Left renal pelvis (tissue), 4 donors: ENCODE results near the gene PLA2G12A. TPM values are rescaled to one million over a fixed set of nuclear protein-coding genes. Genes with fewer than 3 reads are reported as not detected.

ENCODE experiments used
- DNase-seq, 4 donors: peaks; one replicate each; pipeline ENCODE4 v3.0.0-alpha.2; 2013; ENCODE audit warnings: low read depth in 4 of 4, low spot score in 3 of 4
- polyA plus RNA-seq, 4 donors: library from polyadenylated mRNA; unstranded; fragments of 120-200 nt; gene quantifications; one replicate each; pipeline ENCODE4 v1.2.1, GENCODE V29; 2013; ENCODE audit not compliant: insufficient read length in 4 of 4

Gene PLA2G12A
- 10 to 100 TPM; 24.4 to 34.0 (median 32.1) TPM for polyA plus RNA-seq

DNA sequence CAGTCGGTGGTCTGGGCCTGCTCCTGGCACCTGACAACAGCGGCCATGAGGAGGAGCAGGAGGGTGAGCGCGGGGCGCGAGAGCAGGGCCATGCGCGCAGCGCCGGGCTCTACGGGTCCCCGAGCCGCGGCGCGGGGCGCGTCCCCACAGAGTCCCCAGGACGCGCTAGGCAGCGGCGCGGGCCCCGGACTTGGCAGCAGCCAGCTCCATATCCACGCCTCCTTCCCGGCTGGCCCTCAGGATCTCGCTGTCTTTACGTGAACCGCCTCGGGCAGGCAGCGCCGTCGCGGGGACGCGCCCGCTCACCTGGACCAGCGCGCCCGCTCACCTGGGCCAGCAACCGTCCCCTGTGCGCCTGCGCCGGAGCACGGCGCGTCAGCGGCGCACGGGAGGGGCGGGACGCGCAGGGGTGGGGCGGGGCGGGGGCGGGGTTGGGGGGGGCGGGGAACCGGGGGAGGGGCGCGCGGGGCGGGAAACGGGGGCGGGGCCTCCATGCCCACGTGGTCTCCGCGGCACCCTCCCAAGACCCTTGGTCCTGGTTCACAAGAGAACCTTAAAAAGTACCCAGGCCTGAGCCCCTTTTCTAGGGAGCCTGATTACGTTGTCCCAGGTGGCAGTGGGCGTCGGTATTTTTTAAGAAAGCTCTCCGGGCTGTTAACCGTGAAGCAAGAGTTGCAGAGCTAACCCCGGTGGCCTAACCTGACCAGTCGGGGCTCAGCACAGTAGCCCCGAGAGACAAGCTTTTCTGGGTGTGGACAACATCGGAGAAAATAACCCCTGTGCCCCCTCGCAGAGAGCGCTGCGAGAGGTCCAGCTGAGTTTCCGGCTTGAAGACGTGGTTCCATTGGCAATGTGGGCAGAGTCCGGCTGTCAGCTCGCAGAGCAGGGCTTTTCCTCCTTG lies at the start of gene PLA2G12A:
Gene PLA2G12A, minus strand, starts transcription at position 353 of the 901 bp plus-strand sequence. Its CDS starts 261 bp downstream, at position 92.
- peak; percentile 48 to 67 (median 60) for DNase-seq

DNA sequence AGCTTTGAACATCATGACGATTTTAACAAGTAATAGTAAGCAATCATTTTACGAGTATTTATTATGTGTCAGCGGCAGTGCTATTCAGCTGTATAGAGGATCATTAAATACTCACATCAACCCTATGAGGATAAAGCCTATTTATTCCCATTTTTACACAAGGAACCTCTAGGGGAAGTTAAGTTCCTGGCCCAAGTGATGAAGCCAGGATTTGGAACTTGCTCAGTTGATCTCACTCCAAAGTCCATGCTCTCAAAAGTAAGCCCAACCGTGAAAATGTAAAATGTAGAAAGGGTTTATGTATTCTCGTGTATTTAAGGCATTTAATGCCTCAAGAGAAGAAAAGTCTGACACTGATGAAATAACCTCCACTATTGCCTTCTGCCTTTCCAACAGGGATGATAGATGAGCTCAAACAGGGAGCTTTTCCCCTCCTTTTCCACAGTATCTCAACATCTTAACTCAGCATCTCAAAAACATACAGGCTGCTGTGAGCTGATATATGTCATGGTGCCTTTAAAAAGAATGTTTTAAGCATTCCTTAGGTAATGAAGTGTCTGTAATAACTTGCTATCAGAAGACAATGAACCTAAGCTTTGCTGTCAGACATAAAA lies 35.0 kb upstream of the PLA2G12A start:
- DNase-seq, result no peak

DNA sequence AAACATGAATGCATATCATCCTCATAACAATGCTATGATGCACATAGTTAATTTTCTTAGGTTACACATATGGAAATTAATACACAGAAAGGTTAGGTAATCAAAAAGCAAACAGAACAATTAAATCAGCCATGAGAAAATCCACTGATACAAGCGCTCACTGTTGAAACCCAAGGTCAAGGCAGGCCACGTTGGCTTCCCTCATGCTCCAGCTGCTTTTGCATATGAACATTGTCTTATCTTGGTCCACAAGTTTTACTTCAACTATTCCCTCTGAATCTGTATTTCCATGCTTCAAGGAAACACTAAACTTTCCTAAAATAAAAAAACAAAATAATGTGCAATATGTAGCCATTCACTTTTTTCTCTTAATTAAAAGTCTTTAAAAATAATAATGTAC lies 34.5 kb upstream of the PLA2G12A start:
- DNase-seq, result no peak

DNA sequence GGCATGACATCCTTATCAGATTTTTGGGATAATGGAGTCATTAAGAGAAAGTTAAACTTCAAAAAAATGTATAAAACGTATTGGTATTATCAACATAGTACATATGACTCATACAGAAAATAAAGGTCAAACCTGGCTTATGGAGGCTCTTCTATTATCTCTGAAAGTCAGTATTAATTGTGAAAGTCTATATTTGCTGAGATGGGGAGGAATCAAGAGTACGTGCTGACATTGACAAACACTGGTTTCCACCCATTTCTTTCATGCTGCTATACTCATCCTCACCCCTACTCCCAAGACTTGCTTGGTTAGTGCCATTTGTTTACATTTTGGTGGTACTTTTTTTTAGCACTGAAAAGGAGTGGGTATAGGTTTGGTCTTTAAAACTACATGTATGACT lies 30.8 kb upstream of the PLA2G12A start:
- DNase-seq, result no peak

DNA sequence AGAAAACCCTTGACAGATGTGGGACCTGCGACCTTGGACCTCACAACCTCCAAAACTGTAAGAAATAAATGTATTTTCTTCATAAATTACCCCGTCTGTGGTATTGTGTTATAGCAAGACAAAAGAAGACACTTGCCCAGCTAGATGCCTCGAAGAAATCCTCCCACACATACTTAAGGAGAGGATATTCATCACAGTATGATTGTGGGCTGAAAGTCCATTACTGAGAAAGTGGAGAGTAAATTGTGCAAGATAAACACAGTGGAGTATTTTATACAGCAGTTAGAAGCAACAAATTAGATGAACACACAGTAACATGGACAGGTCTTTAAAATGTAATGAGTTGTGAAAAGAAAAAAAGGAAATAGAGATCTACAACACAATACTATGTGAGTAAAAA lies 25.8 kb upstream of the PLA2G12A start:
- no peak for DNase-seq

DNA sequence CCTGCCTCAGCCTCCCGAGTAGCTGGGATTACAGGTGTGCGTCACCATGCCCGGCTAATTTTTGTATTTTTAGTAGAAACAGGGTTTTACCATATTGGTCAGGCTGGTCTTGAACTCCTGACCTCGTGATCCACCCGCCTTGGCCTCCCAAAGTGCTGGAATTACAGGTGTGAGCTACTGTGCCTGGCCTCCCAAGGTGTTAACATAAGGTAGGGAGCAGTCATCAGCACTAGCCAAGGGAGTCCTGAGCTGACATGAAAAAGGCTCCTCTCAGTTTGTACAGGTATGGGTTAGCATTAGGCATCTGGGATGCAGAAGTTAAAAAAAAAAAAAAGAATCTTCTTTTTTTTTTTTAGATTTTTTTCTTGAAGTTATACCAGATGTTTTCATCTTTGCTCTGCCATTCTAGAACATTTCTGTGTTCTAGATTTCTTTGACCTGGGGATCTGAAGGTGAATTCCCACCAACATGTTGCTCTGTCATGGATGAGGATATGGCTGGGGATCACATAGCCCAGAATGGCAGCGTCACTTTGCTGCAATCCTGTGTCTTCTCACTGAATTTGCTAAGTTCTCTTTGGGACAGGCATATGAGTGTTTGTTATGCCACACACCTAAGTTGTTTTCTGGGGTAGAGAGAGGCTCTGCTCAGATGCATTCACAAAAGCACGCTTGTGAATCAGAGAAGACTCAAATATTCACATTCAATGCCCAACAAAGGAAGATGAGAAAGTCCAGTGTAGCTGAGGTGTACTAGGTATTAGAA lies 24.4 kb upstream of the PLA2G12A start:
- DNase-seq, result no peak

DNA sequence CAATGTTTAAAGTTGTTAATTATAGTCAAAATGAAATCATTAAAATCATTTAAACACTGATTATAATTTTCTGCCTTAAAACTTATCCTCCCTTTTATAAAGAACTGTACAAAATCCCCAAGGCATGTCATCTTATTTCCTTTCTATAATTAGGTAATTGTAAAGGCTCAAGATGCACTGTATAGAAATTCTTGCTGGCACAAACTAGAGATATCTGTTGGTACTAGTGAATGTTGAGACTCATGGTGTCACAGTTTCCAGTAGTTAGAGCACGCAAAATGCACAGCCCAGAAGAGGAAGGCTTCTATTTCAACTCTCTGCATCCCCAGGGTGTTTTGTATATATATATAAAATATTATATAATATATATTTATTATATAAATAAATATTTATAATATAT lies 22.7 kb upstream of the PLA2G12A start:
- DNase-seq, result no peak

DNA sequence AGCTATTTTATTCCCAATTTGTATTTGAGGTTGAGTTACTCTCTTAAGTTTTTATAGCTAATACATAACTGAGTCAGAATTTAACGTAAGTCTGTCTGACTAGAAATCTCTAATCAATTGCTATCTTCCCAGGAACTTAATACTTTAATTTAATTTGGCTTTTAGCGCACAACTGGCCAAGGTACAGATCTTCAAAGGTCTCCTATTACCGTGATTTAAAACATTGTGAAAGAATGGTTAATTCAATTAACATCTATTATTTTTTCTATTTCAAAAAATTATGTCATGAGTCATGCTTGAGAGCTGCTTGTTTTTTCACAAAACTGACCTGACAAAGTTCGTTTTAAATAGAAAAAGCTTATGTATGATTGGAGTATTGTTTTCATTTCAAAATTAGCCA lies 22.0 kb upstream of the PLA2G12A start:
- no peak for DNase-seq

DNA sequence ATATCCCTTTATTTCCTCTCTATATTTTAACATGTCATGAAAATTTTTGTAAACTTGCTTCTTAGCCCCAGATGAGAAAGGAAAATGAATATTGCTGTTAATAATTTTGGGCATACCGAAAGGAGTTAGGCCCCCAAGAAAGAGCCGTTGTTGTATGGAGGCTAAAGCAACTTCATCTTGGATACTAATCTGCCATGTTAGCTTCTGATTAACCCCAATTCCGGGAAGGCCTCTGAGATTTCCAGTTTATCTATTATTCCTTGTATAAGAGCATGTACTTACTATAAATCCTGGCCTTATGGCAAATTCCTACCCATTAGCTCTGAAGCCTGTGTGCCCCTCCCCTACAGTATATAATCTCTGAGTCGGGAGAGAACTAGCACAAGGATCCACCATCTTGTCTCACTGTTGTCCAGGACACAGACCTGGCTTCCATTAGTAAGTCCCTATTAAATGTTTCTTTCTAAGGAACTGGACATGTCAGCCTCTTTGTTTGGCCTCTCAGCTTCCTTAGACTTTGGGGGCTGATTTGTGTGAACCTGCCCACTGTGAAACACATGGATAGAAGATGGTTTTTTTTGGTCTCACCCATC lies 20.9 kb upstream of the PLA2G12A start:
- no peak for DNase-seq

DNA sequence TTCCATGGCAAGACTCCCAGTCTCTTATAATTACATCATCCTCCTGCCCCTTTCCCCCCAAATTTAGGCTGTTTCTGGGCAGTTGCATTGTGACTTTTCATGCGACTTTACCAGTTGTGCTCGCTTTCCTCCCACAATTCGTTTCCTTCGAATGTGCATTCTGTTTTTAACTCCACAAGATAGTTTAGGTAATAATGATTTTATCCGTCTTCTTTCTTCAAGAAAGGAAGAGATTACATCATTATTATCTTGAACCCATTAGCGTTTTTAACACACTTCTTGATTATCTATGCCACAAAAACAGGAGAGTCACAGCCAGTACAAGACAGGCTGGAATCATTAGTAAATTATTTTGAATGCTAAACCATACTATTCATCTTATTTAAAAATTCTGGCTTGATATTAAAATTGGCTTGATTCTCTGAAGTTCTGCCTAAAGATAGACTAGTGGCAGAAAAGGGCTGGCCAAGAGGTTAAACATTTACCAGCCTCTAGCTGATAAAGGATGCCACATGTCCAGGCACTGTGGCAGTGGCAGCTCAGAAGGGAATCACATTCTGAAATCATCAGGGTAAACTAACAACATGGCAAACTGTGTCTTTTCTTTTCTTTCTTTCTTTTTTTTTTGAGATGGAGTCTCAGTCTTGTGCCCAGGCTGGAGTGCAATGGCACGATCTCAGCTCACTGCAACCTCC lies 19.7 kb upstream of the PLA2G12A start:
- no peak for DNase-seq

DNA sequence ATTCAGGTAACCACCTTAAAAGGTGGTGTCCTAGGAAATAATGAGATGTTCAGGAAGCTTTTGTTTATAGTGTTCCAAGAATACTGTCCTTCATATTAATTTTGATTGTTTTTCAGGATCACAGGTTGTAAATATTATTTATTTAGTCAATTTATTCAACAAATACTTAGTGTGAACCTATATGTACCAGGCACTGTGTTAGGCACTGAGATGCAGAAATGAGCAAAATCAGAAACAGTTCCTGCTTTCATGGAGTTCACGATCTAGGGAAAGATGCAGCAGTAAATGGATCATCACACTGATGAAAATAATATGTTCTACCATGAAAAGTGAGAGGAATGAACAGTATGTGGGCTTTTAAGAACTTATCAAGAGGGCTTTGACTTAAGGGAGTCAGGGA lies 18.2 kb upstream of the PLA2G12A start:
- DNase-seq, result no peak

DNA sequence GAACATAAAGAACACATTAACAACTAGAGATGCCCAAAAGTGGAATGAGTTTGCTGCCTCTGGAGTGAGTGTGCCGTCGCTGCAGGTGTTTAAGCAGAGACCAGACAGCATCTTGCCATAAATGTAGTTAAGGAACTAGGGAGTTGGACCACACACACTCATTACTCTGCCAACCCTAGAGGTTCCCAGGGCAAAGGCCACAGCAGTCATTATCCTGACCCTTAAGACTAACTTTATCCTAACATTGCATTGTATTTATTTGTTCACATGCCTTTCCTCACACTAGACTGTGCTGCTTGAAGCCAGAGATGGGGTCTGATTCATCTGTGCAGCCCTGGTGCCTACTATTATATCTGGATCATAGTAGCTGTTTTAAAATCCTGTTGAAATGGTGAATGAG lies 16.9 kb upstream of the PLA2G12A start:
- DNase-seq, result no peak

DNA sequence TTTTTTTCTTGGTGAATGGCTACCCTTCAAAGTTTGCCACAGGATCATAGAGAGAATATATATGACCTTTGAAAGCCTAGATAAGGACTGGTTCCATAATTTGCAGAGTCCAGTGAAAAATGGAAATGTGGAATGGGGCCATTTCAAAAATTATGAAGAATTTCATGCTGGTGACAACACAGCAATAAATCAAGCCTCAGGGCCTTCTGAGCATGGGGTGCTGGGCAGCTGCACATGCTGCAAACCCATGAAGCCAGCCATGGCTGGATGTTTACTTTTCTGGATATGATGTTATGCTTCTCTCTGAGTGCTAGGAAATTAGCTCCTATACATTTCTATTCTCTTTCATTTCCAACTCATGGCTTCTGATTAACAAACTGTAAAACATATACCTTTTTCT lies 16.0 kb upstream of the PLA2G12A start:
- DNase-seq, result no peak

DNA sequence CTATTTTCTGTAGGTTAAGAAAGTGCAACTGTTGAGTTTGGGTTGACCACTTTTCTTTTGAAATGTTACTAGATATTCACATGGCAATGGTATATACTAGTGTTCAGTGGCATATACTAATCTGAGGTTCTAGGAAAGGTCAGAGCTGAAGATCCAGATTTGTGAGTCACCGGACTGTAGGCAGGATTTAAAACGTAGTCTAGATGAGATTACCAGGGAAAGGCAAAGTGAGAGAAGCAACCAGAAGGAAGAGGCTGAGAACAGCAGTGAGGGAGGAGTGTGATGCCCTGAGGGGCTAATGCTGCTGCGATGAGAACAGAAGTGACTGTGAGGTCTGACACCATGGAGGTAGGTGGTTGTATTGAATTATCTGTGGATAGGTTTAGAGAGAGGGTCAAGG lies 9.7 kb upstream of the PLA2G12A start:
- no peak for DNase-seq

DNA sequence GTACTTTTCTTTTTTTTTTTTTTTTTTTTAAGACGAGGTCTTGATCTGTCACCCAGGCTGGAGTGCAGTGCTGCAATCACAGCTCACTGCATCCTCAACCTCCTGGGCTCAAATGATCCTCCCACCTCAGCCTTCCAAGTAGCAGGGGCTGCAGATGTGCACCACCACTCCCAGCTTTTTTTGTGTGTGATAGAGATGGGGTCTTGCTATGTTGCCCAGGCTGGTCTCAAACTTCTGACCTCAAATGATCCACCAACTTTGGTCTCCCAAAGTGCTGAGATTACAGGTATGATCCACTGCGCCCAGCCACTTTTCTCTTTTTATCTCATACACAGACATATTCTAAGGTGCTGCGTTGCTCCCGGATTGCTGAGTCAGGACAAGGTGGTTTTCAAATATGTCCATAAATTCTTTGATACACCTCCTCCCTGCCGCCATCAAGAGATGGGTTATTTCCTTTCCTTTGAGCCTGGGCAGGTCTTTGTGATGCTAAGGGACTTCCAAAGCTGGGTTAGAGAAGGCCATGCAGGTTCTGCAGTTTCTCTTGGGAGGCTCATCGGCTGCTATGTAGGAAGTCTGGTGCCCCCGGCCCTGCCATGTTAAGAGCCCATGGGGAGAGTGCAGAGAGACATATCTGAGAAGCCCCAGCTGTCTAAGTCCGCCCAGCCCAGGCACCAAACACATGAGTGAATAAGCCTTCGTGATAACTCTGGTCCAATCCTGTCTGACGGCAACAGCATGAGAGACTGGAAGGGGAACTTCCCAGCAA lies 8.4 kb upstream of the PLA2G12A start:
- DNase-seq, result no peak

DNA sequence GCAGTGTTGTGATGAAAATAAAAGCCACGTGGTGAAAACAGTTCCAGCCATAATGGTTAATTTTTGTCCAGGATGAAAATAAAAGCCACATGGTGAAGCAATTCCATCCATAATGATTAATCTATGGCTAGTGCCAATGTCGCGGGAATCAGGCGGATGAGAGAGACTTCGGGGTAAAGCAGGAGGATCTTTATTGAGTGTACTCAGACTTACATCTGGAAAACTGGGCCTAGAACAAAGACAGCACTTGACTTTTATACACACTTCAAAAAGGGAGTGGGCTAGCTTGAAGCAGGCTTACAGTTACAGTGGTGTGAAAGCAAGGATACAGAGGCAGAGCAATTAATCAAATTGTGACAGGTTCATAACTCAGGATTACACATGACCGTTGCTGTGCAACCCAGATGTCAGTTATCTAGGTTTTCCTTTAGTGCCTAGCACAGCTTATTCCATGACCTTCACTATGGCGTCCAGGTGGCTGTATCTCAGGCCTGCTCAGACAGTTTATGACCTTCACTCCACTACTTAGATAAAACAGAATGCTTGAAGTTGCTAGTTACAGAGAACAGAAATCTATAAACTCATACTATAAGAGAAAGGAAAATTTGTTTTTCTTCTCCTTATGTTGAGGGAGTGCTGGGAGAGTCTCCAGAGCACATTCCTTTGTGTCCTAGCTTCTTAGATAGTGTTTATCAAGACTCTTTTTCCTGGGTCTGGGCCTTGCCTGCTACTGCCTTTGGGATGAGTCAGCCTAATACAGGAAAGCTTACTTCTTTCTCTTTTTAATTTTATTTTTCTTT lies 5.9 kb upstream of the PLA2G12A start:
- no peak for DNase-seq

DNA sequence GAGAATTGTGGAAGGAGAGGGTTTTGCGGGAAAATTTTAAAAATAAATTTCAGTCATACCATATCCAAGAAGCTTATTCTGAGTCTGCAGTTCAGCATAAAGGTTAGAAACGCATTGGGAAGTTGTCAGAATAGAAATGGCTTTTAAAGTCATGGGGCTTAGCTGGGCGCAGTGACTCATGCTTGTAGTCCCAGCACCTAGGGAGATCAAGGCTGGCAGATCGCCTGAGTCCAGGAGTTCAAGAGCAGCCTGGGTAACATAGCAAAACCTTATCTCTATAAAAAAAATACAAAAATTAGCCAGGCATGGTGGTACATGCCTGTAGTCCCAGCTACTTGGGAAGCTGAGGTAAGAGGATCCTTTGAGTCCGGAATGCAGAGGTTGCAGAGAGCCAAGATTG lies 3.9 kb upstream of the PLA2G12A start:
- DNase-seq, result no peak

DNA sequence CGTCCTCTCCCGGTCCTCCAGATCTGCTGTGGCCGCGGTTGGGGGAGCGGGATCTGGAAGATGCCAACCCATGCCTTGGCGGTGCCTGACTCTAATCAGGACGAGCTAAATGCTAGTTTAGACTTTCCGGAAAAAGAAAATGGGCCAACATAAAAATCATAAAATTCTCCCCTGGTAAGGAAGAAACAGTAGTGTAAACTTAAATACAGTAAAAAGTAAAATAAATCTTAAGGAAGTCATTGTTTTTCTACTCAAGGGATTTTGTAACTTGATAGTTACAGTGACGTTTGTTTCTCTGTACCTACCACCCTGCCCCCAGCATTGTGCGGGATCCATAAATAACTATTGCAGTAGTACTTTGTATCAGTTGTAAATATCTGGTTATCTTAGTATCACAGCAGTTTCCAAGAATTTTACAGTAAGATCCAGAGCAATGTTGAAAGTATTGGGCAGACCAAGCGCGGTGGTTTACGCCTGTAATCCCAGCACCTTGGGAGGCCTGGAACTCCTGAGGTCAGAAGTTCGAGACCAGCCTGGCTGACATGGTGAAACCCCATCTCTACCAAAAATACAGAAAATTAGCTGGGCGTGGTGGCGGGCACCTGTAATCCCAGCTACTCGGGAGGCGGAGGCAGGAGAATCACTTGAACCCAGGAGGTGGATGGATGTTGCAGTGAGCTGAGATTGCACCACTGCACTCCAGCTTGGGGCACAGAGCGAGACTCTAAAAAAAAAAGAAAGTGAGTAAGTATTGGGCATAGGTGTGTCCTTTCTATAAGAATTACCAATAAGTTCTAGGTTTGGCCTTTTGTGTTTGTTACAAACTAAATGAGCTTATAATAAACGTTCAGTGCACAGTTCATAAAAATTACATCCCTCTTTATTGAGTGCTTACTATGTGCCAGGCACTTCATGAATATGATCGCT lies 1.0 kb upstream of the PLA2G12A start:
- no peak for DNase-seq
